NB4 (cell line): Measurements from ENCODE around the gene XAF1.
"Not testable (repeated sequence)": the region's sequence is repeated elsewhere in the genome, so short reads cannot be mapped to it uniquely, and the experiment has no call there.

Source experiments
- DNase-seq: peaks from one replicate; pipeline ENCODE4 v3.0.0; 2010; ENCODE audit warnings: low read depth
- H3K4me3 ChIP-seq: one replicate; pipeline ENCODE4 v1.5.1; 2011; ENCODE audit warnings: mild to moderate bottlenecking, low read depth, low read length, moderate library complexity
- CTCF ChIP-seq: IDR thresholded peaks from one replicate; pipeline ENCODE4 v1.5.1; 2012; ENCODE audit warnings: low read depth, low read length
- MAX ChIP-seq: IDR thresholded peaks from 2 replicates; pipeline ENCODE4 v1.6.1; 2011; ENCODE audit warnings: low read depth, low read length
- MYC ChIP-seq: IDR thresholded peaks from 2 replicates; pipeline ENCODE4 v1.6.1; 2011; ENCODE audit warnings: low read depth, low read length
- POLR2A ChIP-seq: IDR thresholded peaks from 2 replicates; pipeline ENCODE4 v1.6.1; 2011; ENCODE audit warnings: mild to moderate bottlenecking; ENCODE audit not compliant: insufficient read length; ENCODE audit errors: extremely low read depth

XAF1 gene

DNA sequence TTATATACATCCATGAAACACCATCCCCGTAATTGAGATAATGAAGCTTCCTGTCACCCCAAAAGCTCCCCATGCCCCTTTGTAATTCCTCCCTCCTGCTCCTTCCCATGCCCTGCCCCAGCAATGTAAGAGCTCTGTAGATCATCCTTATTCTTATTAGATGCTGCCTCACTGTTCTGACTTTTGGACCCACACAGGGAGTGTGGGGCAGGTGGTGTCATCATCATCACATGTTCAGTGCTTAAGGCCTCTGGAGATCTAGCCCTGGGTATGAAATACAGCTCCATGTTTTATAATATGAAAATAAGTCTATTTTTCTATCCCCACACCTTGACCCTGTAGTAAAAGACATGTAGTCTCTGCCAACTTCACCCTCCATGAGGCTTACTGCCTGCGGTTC is 1.9 kb downstream of the XAF1 start:
- H3K4me3 ChIP-seq = no peak overlapping the region
- TF ChIP-seq MYC (no peak), MAX (no peak), POLR2A (no peak), CTCF (no peak)

GRCh38 chr17:6761779-6762178 is 5.9 kb downstream of the XAF1 start:
- DNase-seq = no peak
- H3K4me3 ChIP-seq = no peak overlapping the region
- TF ChIP-seq MYC (no peak), POLR2A (no peak), CTCF (no peak), MAX (no peak)

More for the DNA sequence above, 1.9 kb downstream of the XAF1 start:
- DNase-seq = no peak

- TF ChIP-seq CTCF (no peak), POLR2A (no peak)
- DNase-seq = no peak
- no peak overlapping the region for H3K4me3 ChIP-seq
Measured at GRCh38 chr17:6768447-6768846, 12.6 kb downstream of the XAF1 start.

- no peak overlapping the region for H3K4me3 ChIP-seq
- DNase-seq = no peak
- TF ChIP-seq POLR2A (no peak), MYC (no peak), CTCF (no peak)
Measured at GRCh38 chr17:6772016-6772415, 16.2 kb downstream of the XAF1 start.

GRCh38 chr17:6774906-6775305 is 19.1 kb downstream of the XAF1 start:
- not testable (repeated sequence) for DNase-seq, H3K4me3 ChIP-seq

DNA sequence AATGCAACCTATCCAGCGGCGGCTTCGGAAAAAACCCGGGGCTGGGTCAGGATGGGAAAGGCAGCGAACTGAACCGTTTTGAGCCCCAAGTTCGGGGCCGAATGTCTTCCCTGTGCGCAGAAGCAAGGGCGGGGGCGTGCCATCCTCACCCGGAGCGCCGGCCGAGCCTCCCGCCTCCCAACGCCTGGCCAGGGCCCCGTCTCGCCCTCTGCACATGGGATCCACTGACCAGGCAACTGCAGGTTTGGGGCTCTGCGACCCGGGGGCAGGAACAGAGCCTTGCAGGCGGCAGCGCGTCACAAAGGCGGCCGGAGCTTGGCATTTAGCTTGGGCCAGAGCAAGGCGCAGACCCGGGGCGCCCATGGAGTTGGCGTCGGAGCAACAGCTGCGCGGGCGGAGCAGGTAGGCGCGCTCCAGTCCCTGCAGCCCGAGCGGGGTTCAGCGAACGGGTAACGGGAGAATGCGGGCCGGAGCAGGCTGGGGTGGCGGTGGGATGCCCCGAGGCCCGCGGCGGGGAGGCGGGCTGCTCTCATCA is 20.1 kb downstream of the XAF1 start, which contains the start of gene FBXO39:
FBXO39 (plus strand) TSS at position 345 of the 535 bp plus-strand sequence. CDS start 3,654 bp downstream, outside the sequence.
- TF ChIP-seq CTCF (no peak), MAX (no peak), MYC (no peak), POLR2A (no peak)
- H3K4me3 ChIP-seq = no peak within 1 kb of the TSS
- no peak for DNase-seq
